Measurements from ENCODE around the gene MTMR8.

GRCh38 chrX:64313624-64314023 lies 81.6 kb downstream of the MTMR8 start:
- no peak for TF ChIP-seq CTCF (IDR thresholded peaks at IDR 0.05 in 8 of 11, conservative IDR thresholded peaks at IDR 0.05 in 3 of 11)
- no peak for TF ChIP-seq POLR2AphosphoS5 (IDR thresholded peaks at IDR 0.05)
- TF ChIP-seq POLR2A (IDR thresholded peaks at IDR 0.05): no peak

All from spleen (tissue), 7 donors.